Measurements from ENCODE around the gene CHCHD6.

DNA sequence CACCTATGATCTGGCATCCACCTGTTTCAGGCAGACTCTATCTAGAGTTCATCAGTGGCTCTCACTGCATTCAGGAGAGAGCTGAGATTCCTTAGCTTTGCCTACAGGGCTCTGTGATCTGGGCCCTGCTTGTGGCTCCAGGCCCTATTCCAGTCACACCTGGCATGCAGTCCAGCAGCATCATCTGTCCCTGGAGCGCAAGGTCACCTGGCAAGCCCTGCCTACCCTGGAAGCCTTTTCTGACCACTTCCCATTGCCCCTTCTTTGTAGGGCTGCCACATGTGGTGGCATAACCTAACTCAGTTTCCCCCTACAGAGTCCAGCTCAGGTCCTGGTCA lies 163.8 kb downstream of the CHCHD6 start:
- no peak for TF ChIP-seq EZH2 (IDR thresholded peaks at IDR 0.05; ENCODE audit: insufficient read depth, poor library complexity, severe bottlenecking)
- TF ChIP-seq EZH2phosphoT487 (IDR thresholded peaks at IDR 0.05; ENCODE audit: insufficient read depth, low read depth): no peak
